ENCODE data around the gene ENTHD1. TPM values are rescaled to one million over a fixed set of nuclear protein-coding genes. Genes with fewer than 3 reads are reported as not detected.
A peak's percentile ranks its signal among the peaks of the same experiment; 100 is the strongest.

The ENTHD1 gene
- total RNA-seq, 2 experiments from 2014 or later, result 0.07 to 0.21 TPM

GRCh38 chr22:39920134-39920743 is 26.7 kb upstream of the ENTHD1 start:
- CTCF ChIA-PET, result interaction anchor here (0.6 to 8.8 kb wide), 5 partner anchors 6 to 172 kb away, joined by 3 to 64 read pairs (median 5); no protein-coding TSS in a partner anchor
- Mint-ChIP-seq H3K27ac (peak overlapping the region; percentile 96), H3K36me3 (ENCODE audit: low read depth) (peaks cover 67% of the 10 kb centered on the region), H3K4me3 (peak overlapping the region; percentile 72), H3K9me3 (no peaks in the 10 kb centered on the region), H3K27me3 (no peaks in the 10 kb centered on the region), H3K4me1 (peaks cover 93% of the 10 kb centered on the region)
- DNase-seq, result peak; percentile 42
- POLR2A ChIA-PET, result interaction anchor here (0.5 to 1.6 kb wide), 4 partner anchors 14 to 125 kb away, joined by 3 to 5 read pairs (median 3); no protein-coding TSS in a partner anchor

- ChIA-PET POLR2A (no interaction called here), CTCF (interaction anchor here (0.9 to 7.9 kb wide), 6 partner anchors 7 to 389 kb away, joined by 3 to 64 read pairs (median 4); no protein-coding TSS in a partner anchor)
- Mint-ChIP-seq H3K36me3 (ENCODE audit: low read depth) (peaks cover 65% of the 10 kb centered on the region), H3K9me3 (no peaks in the 10 kb centered on the region), H3K27ac (peak overlapping the region; percentile 83), H3K4me1 (peaks cover 93% of the 10 kb centered on the region), H3K27me3 (no peaks in the 10 kb centered on the region), H3K4me3 (peak overlapping the region; percentile 60)
- no peak for DNase-seq
Observed at GRCh38 chr22:39917776-39918495, 24.4 kb upstream of the ENTHD1 start.

- H3K27ac Mint-ChIP-seq, result peak overlapping the region; percentile 83
- ChIA-PET CTCF (interaction anchor here (1.2 to 7.9 kb wide), 4 partner anchors 8 to 388 kb away, joined by 3 to 64 read pairs (median 8); no protein-coding TSS in a partner anchor), POLR2A (interaction anchor here (1.0 kb wide), 1 partner anchor 18 kb away, joined by 3 read pairs; no protein-coding TSS in a partner anchor)
- H3K4me1 Mint-ChIP-seq, result peaks cover 94% of the 10 kb centered on the region
- DNase-seq, result no peak
- H3K4me3 Mint-ChIP-seq, result peak overlapping the region; percentile 60
- H3K27me3 Mint-ChIP-seq, result no peaks in the 10 kb centered on the region
- no peaks in the 10 kb centered on the region for H3K9me3 Mint-ChIP-seq
- peaks cover 67% of the 10 kb centered on the region for H3K36me3 Mint-ChIP-seq (ENCODE audit: low read depth)
Observed at GRCh38 chr22:39917197-39917643, 23.7 kb upstream of the ENTHD1 start.

- peak overlapping the region; percentile 82 for H3K27ac Mint-ChIP-seq
- H3K4me1 Mint-ChIP-seq, result peaks cover 95% of the 10 kb centered on the region
- no peaks in the 10 kb centered on the region for H3K9me3 Mint-ChIP-seq
- H3K36me3 Mint-ChIP-seq (ENCODE audit: low read depth), result peaks cover 69% of the 10 kb centered on the region
- CTCF ChIA-PET, result interaction anchor here (1.2 to 7.9 kb wide), 3 partner anchors 8 to 504 kb away, joined by 3 to 64 read pairs (median 4); no protein-coding TSS in a partner anchor
- POLR2A ChIA-PET, result interaction anchor here (0.6 to 1.0 kb wide), 2 partner anchors 17 to 163 kb away, joined by 3 read pairs; no protein-coding TSS in a partner anchor
- DNase-seq, result no peak
- H3K27me3 Mint-ChIP-seq, result no peaks in the 10 kb centered on the region
- H3K4me3 Mint-ChIP-seq, result no peak overlapping the region
Observed at GRCh38 chr22:39916496-39916895, 22.9 kb upstream of the ENTHD1 start.

- Mint-ChIP-seq H3K4me3 (peak overlapping the region; percentile 71), H3K27me3 (no peaks in the 10 kb centered on the region), H3K9me3 (no peaks in the 10 kb centered on the region), H3K4me1 (peaks cover 95% of the 10 kb centered on the region), H3K36me3 (ENCODE audit: low read depth) (peaks cover 72% of the 10 kb centered on the region), H3K27ac (peak overlapping the region; percentile 87)
- POLR2A ChIA-PET, result no interaction called here
- CTCF ChIA-PET, result interaction anchor here (1.2 to 7.9 kb wide), 2 partner anchors 9 to 503 kb away, joined by 3 to 64 read pairs; no protein-coding TSS in a partner anchor
- no peak for DNase-seq
Observed at GRCh38 chr22:39915295-39915726, 21.8 kb upstream of the ENTHD1 start.

- Mint-ChIP-seq H3K36me3 (ENCODE audit: low read depth) (peaks cover 71% of the 10 kb centered on the region), H3K27ac (peak overlapping the region; percentile 75), H3K4me1 (peaks cover 95% of the 10 kb centered on the region), H3K4me3 (peak overlapping the region; percentile 31), H3K27me3 (no peaks in the 10 kb centered on the region), H3K9me3 (peaks cover 3% of the 10 kb centered on the region)
- ChIA-PET CTCF (interaction anchor here (7.9 kb wide), 1 partner anchor 10 kb away, joined by 64 read pairs; no protein-coding TSS in a partner anchor), POLR2A (interaction anchor here (0.7 kb wide), 1 partner anchor 347 kb away, joined by 3 read pairs; no protein-coding TSS in a partner anchor)
- DNase-seq, result no peak
Observed at GRCh38 chr22:39914584-39914983, 21.0 kb upstream of the ENTHD1 start.

GRCh38 chr22:39913886-39914285 is 20.3 kb upstream of the ENTHD1 start:
- POLR2A ChIA-PET, result interaction anchor here (0.6 to 0.7 kb wide), 2 partner anchors 12 to 346 kb away, joined by 3 read pairs; no protein-coding TSS in a partner anchor
- Mint-ChIP-seq H3K4me1 (peaks cover 97% of the 10 kb centered on the region), H3K36me3 (ENCODE audit: low read depth) (peaks cover 73% of the 10 kb centered on the region), H3K27me3 (no peaks in the 10 kb centered on the region), H3K9me3 (peaks cover 3% of the 10 kb centered on the region), H3K4me3 (peak overlapping the region; percentile 6), H3K27ac (peak overlapping the region; percentile 75)
- no peak for DNase-seq
- CTCF ChIA-PET, result interaction anchor here (7.9 kb wide), 1 partner anchor 11 kb away, joined by 64 read pairs; no protein-coding TSS in a partner anchor

GRCh38 chr22:39913321-39913720 is 19.8 kb upstream of the ENTHD1 start:
- POLR2A ChIA-PET, result interaction anchor here (0.6 kb wide), 2 partner anchors 13 to 642 kb away, joined by 3 to 5 read pairs; no protein-coding TSS in a partner anchor

GRCh38 chr22:39910876-39911613 is 17.5 kb upstream of the ENTHD1 start:
- Mint-ChIP-seq H3K4me1 (peaks cover 95% of the 10 kb centered on the region), H3K36me3 (ENCODE audit: low read depth) (peaks cover 66% of the 10 kb centered on the region), H3K9me3 (peaks cover 3% of the 10 kb centered on the region), H3K27ac (peak overlapping the region; percentile 86), H3K27me3 (no peaks in the 10 kb centered on the region), H3K4me3 (peak overlapping the region; percentile 73)
- ChIA-PET CTCF (interaction anchor here (0.6 to 7.9 kb wide), 3 partner anchors 14 to 20 kb away, joined by 3 to 64 read pairs (median 4); no protein-coding TSS in a partner anchor), POLR2A (no interaction called here)
- no peak for DNase-seq

More at GRCh38 chr22:39913321-39913720, 19.8 kb upstream of the ENTHD1 start:
- CTCF ChIA-PET, result interaction anchor here (7.9 kb wide), 1 partner anchor 11 kb away, joined by 64 read pairs; no protein-coding TSS in a partner anchor
- peak overlapping the region; percentile 75 for H3K27ac Mint-ChIP-seq
- peaks cover 97% of the 10 kb centered on the region for H3K4me1 Mint-ChIP-seq
- no peak for DNase-seq
- peaks cover 3% of the 10 kb centered on the region for H3K9me3 Mint-ChIP-seq
- peak overlapping the region; percentile 6 for H3K4me3 Mint-ChIP-seq
- no peaks in the 10 kb centered on the region for H3K27me3 Mint-ChIP-seq
- H3K36me3 Mint-ChIP-seq (ENCODE audit: low read depth), result peaks cover 75% of the 10 kb centered on the region

- Mint-ChIP-seq H3K27me3 (no peaks in the 10 kb centered on the region), H3K4me1 (peaks cover 84% of the 10 kb centered on the region), H3K27ac (peak overlapping the region; percentile 89), H3K36me3 (ENCODE audit: low read depth) (peaks cover 71% of the 10 kb centered on the region), H3K9me3 (peaks cover 3% of the 10 kb centered on the region), H3K4me3 (peak overlapping the region; percentile 99)
- CTCF ChIA-PET, result interaction anchor here (0.7 to 2.5 kb wide), 6 partner anchors 12 to 403 kb away, joined by 3 to 7 read pairs (median 4); no protein-coding TSS in a partner anchor
- POLR2A ChIA-PET, result interaction anchor here (1.0 kb wide), 1 partner anchor 17 kb away, joined by 3 read pairs; no protein-coding TSS in a partner anchor
- peak; percentile 39 for DNase-seq
Observed at GRCh38 chr22:39908737-39909136, 15.2 kb upstream of the ENTHD1 start.

GRCh38 chr22:39908136-39908535 is 14.6 kb upstream of the ENTHD1 start:
- POLR2A ChIA-PET, result interaction anchor here (1.0 kb wide), 1 partner anchor 16 kb away, joined by 3 read pairs; no protein-coding TSS in a partner anchor
- Mint-ChIP-seq H3K9me3 (peaks cover 3% of the 10 kb centered on the region), H3K4me1 (peaks cover 78% of the 10 kb centered on the region), H3K36me3 (ENCODE audit: low read depth) (peaks cover 66% of the 10 kb centered on the region), H3K4me3 (peak overlapping the region; percentile 99), H3K27ac (peak overlapping the region; percentile 89), H3K27me3 (no peaks in the 10 kb centered on the region)
- CTCF ChIA-PET, result interaction anchor here (1.3 to 2.5 kb wide), 4 partner anchors 13 to 25 kb away, joined by 3 to 7 read pairs (median 4); no protein-coding TSS in a partner anchor
- no peak for DNase-seq

Measured in activated CD4-positive, alpha-beta T cell treated with anti-CD3 and anti-CD28 coated beads, Interleukin-2, amount 10 ng/mL, durations not matched to agents 7 days and 5 days (primary cell).